ENCODE data around the gene DOK7. TPM values are rescaled to one million over a fixed set of nuclear protein-coding genes. Genes with fewer than 3 reads are reported as not detected.

Gene DOK7
- total and polyA plus RNA-seq, 4 donors = 0.13 to 0.84 (median 0.46) TPM

GRCh38 chr4:3465698-3466671 lies 2.9 kb downstream of the DOK7 start:
- no peak overlapping the region for H3K27ac ChIP-seq (ENCODE audit: low read depth in 1 of 2, low read length in 2 of 2)
- H3K4me1 ChIP-seq (ENCODE audit: control insufficient read depth in 4 of 4, insufficient read depth in 4 of 4, low read length in 3 of 4) = peaks cover 12 to 25% (median 20%) of the 10 kb centered on the region in 4 donors
- no peaks in the 10 kb centered on the region for H3K36me3 ChIP-seq (ENCODE audit: control insufficient read depth in 4 of 4, insufficient read depth in 3 of 4, low read depth in 1 of 4, low read length in 3 of 4)
- no peak overlapping the region for H3K9ac ChIP-seq (ENCODE audit: low read depth in 1 of 2, low read length in 2 of 2)
- H3K9me3 ChIP-seq (ENCODE audit: control insufficient read depth in 4 of 4, low read length in 3 of 4) = no peaks in the 10 kb centered on the region
- DNase-seq (ENCODE audit: low spot score) = no peak
- 82% methylated on average over 41 of the region's 41 CpGs for WGBS
- no peak overlapping the region for H3K4me3 ChIP-seq (ENCODE audit: low read depth in 1 of 3, low read length in 3 of 3)
- no peaks in the 10 kb centered on the region for H3K27me3 ChIP-seq (ENCODE audit: control insufficient read depth in 4 of 4, insufficient read depth in 4 of 4, low read length in 3 of 4)
- TF ChIP-seq TAF1 (conservative IDR thresholded peaks at IDR 0.05) (no peak), EGR1 (IDR thresholded peaks at IDR 0.05; ENCODE audit: low read depth in 2 of 2) (no peak), SP1 (IDR thresholded peaks at IDR 0.05) (no peak), FOXA1 (IDR thresholded peaks at IDR 0.05) (no peak), FOXA2 (IDR thresholded peaks at IDR 0.05) (no peak), RXRA (IDR thresholded peaks at IDR 0.05) (no peak), REST (IDR thresholded peaks at IDR 0.05) (no peak), HNF4A (conservative IDR thresholded peaks at IDR 0.05) (no peak), JUND (IDR thresholded peaks at IDR 0.05) (no peak), HNF4G (IDR thresholded peaks at IDR 0.05) (no peak), YY1 (IDR thresholded peaks at IDR 0.05) (no peak), NR2F2 (IDR thresholded peaks at IDR 0.05) (no peak), GABPA (IDR thresholded peaks at IDR 0.05 in 1 of 2, conservative IDR thresholded peaks at IDR 0.05 in 1 of 2) (no peak), RAD21 (IDR thresholded peaks at IDR 0.05) (no peak), MAX (IDR thresholded peaks at IDR 0.05) (no peak)
- TF ChIP-seq, protein P1, sequence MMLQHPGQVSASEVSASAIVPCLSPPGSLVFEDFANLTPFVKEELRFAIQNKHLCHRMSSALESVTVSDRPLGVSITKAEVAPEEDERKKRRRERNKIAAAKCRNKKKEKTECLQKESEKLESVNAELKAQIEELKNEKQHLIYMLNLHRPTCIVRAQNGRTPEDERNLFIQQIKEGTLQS (IDR thresholded peaks at IDR 0.05) = no peak
- TF ChIP-seq, protein P2, sequence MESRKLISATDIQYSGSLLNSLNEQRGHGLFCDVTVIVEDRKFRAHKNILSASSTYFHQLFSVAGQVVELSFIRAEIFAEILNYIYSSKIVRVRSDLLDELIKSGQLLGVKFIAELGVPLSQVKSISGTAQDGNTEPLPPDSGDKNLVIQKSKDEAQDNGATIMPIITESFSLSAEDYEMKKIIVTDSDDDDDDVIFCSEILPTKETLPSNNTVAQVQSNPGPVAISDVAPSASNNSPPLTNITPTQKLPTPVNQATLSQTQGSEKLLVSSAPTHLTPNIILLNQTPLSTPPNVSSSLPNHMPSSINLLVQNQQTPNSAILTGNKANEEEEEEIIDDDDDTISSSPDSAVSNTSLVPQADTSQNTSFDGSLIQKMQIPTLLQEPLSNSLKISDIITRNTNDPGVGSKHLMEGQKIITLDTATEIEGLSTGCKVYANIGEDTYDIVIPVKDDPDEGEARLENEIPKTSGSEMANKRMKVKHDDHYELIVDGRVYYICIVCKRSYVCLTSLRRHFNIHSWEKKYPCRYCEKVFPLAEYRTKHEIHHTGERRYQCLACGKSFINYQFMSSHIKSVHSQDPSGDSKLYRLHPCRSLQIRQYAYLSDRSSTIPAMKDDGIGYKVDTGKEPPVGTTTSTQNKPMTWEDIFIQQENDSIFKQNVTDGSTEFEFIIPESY (IDR thresholded peaks at IDR 0.05) = no peak
- TF ChIP-seq, protein P3, sequence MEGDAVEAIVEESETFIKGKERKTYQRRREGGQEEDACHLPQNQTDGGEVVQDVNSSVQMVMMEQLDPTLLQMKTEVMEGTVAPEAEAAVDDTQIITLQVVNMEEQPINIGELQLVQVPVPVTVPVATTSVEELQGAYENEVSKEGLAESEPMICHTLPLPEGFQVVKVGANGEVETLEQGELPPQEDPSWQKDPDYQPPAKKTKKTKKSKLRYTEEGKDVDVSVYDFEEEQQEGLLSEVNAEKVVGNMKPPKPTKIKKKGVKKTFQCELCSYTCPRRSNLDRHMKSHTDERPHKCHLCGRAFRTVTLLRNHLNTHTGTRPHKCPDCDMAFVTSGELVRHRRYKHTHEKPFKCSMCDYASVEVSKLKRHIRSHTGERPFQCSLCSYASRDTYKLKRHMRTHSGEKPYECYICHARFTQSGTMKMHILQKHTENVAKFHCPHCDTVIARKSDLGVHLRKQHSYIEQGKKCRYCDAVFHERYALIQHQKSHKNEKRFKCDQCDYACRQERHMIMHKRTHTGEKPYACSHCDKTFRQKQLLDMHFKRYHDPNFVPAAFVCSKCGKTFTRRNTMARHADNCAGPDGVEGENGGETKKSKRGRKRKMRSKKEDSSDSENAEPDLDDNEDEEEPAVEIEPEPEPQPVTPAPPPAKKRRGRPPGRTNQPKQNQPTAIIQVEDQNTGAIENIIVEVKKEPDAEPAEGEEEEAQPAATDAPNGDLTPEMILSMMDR (IDR thresholded peaks at IDR 0.05; ENCODE audit: low read depth, low read length, missing input control) = no peak
